H9 (cell line): ENCODE data around the gene RNASET2. TPM values are rescaled to one million over a fixed set of nuclear protein-coding genes. Genes with fewer than 3 reads are reported as not detected.
A peak's percentile ranks its signal among the peaks of the same experiment; 100 is the strongest.

Experiments used
- DNase-seq: peaks from one replicate; pipeline ENCODE4 v3.0.0-alpha.2; 2017
- H2AFZ ChIP-seq: one replicate; pipeline ENCODE4 v1.6.1; 2013; ENCODE audit warnings: mild to moderate bottlenecking, low read length, control low read depth, moderate library complexity
- H2AK5ac ChIP-seq: 2 replicates; pipeline ENCODE4 v1.6.1; 2013; ENCODE audit warnings: low read length, control low read depth, mixed read lengths; ENCODE audit not compliant: insufficient read length
- H2BK120ac ChIP-seq: one replicate; pipeline ENCODE4 v1.6.1; 2013; ENCODE audit warnings: low read depth, mild to moderate bottlenecking, low read length, control low read depth, inconsistent platforms; ENCODE audit not compliant: poor library complexity, severe bottlenecking
- H2BK12ac ChIP-seq: 2 replicates; pipeline ENCODE4 v1.6.1; 2013; ENCODE audit warnings: low read length, control low read depth, mixed read lengths, low read depth; ENCODE audit not compliant: insufficient read length
- H2BK15ac ChIP-seq: 2 replicates; pipeline ENCODE4 v1.6.1; 2013; ENCODE audit warnings: low read depth, low read length, control low read depth
- H2BK20ac ChIP-seq: one replicate; pipeline ENCODE4 v1.6.1; 2013; ENCODE audit warnings: low read depth, mild to moderate bottlenecking, low read length, control low read depth, inconsistent platforms; ENCODE audit not compliant: poor library complexity, severe bottlenecking
- H2BK5ac ChIP-seq: 2 replicates; pipeline ENCODE4 v1.6.1; 2013; ENCODE audit warnings: low read length, control low read depth, mixed read lengths; ENCODE audit not compliant: insufficient read length
- H3K14ac ChIP-seq: 2 replicates; pipeline ENCODE4 v1.6.1; 2013; ENCODE audit warnings: low read length, control low read depth; ENCODE audit not compliant: insufficient read depth
- H3K18ac ChIP-seq: 2 replicates; pipeline ENCODE4 v1.6.1; 2013; ENCODE audit warnings: low read depth, mild to moderate bottlenecking, mixed read lengths, low read length, control low read depth; ENCODE audit not compliant: insufficient read length
- H3K23ac ChIP-seq: 2 replicates; pipeline ENCODE4 v1.6.1; 2013; ENCODE audit warnings: low read length, control low read depth, mixed read lengths, low read depth; ENCODE audit not compliant: insufficient read length
- H3K23me2 ChIP-seq: 2 replicates; pipeline ENCODE4 v1.6.1; 2013; ENCODE audit warnings: low read depth, mild to moderate bottlenecking, mixed read lengths, low read length, control low read depth; ENCODE audit not compliant: insufficient read length, poor library complexity, severe bottlenecking
- H3K27ac ChIP-seq: 2 replicates; pipeline ENCODE4 v1.5.1; 2013; ENCODE audit warnings: low read length, control low read depth, mixed read lengths, low read depth; ENCODE audit not compliant: insufficient read length
- H3K27me3 ChIP-seq: 2 replicates; pipeline ENCODE4 v1.6.1; 2013; ENCODE audit warnings: low read length, control low read depth, inconsistent platforms; ENCODE audit not compliant: insufficient read depth
- H3K4ac ChIP-seq: 2 replicates; pipeline ENCODE4 v1.6.1; 2013; ENCODE audit warnings: low read depth, mild to moderate bottlenecking, control low read depth, inconsistent platforms, low read length, moderate library complexity
- H3K4me1 ChIP-seq: 2 replicates; pipeline ENCODE4 v1.6.1; 2013; ENCODE audit warnings: low read length, control low read depth, inconsistent platforms; ENCODE audit not compliant: insufficient read depth
- H3K4me2 ChIP-seq: 2 replicates; pipeline ENCODE4 v1.6.1; 2013; ENCODE audit warnings: low read length, control low read depth, mixed read lengths; ENCODE audit not compliant: insufficient read length, insufficient read depth
- H3K56ac ChIP-seq: 2 replicates; pipeline ENCODE4 v1.6.1; 2013; ENCODE audit warnings: low read depth, mild to moderate bottlenecking, mixed read lengths, low read length, control low read depth; ENCODE audit not compliant: insufficient read length
- H3K79me1 ChIP-seq: 2 replicates; pipeline ENCODE4 v1.6.1; 2013; ENCODE audit warnings: low read depth, mild to moderate bottlenecking, moderate library complexity, low read length, control low read depth, inconsistent platforms; ENCODE audit not compliant: insufficient read depth, poor library complexity, severe bottlenecking
- H3K79me2 ChIP-seq: 2 replicates; pipeline ENCODE4 v1.6.1; 2013; ENCODE audit warnings: low read length, control low read depth, inconsistent platforms; ENCODE audit not compliant: insufficient read depth
- H3K9ac ChIP-seq: 2 replicates; pipeline ENCODE4 v1.6.1; 2013; ENCODE audit warnings: low read length, control low read depth, mixed read lengths; ENCODE audit not compliant: insufficient read length; ENCODE audit errors: extremely low read depth
- H3K9me3 ChIP-seq: one replicate; pipeline ENCODE4 v1.6.1; 2013; ENCODE audit warnings: low read depth, low read length, inconsistent platforms; ENCODE audit not compliant: control insufficient read depth
- H3T11ph ChIP-seq: one replicate; pipeline ENCODE4 v1.6.1; 2013; ENCODE audit warnings: mild to moderate bottlenecking, low read length, control low read depth, inconsistent platforms
- H4K20me1 ChIP-seq: one replicate; pipeline ENCODE4 v1.6.1; 2013; ENCODE audit not compliant: control insufficient read depth, insufficient read length, insufficient read depth
- H4K5ac ChIP-seq: 2 replicates; pipeline ENCODE4 v1.6.1; 2013; ENCODE audit warnings: low read depth, mild to moderate bottlenecking, mixed read lengths, low read length, control low read depth; ENCODE audit not compliant: insufficient read length
- H4K8ac ChIP-seq: replicated peaks from 2 replicates; pipeline ENCODE4 v1.6.1; 2013; ENCODE audit warnings: low read length, control low read depth, mixed read lengths, low read depth; ENCODE audit not compliant: insufficient read length
- H4K91ac ChIP-seq: 2 replicates; pipeline ENCODE4 v1.6.1; 2013; ENCODE audit warnings: low read depth, mild to moderate bottlenecking, moderate library complexity, mixed read lengths, low read length, control low read depth; ENCODE audit not compliant: insufficient read length
- H3K27ac Mint-ChIP-seq, 3 experiments: 2 replicates in 2 of 3; 3 replicates in 1 of 3; pipeline ENCODE4 v1.8.0; 2020 to 2021; ENCODE audit warnings: mixed read lengths in 3 of 3, mild to moderate bottlenecking in 1 of 3, moderate library complexity in 1 of 3
- H3K27me3 Mint-ChIP-seq: 2 replicates; pipeline ENCODE4 v1.8.0; 2021; ENCODE audit warnings: low read depth, mild to moderate bottlenecking, moderate library complexity, mixed read lengths
- H3K36me3 Mint-ChIP-seq, 3 experiments: 2 replicates in 2 of 3; 3 replicates in 1 of 3; pipeline ENCODE4 v1.8.0; 2020 to 2021; ENCODE audit warnings: low read depth in 3 of 3, mixed read lengths in 3 of 3; ENCODE audit not compliant: insufficient read depth in 1 of 3
- H3K4me1 Mint-ChIP-seq, 2 experiments: 2 replicates each; pipeline ENCODE4 v1.8.0; 2020; ENCODE audit warnings: mixed read lengths in 2 of 2
- H3K4me3 Mint-ChIP-seq, 2 experiments: 2 replicates in 1 of 2; 3 replicates in 1 of 2; pipeline ENCODE4 v1.8.0; 2020 to 2021; ENCODE audit warnings: mild to moderate bottlenecking in 2 of 2, mixed read lengths in 2 of 2, moderate library complexity in 1 of 2
- H3K9me3 Mint-ChIP-seq, 2 experiments: 2 replicates in 1 of 2; 3 replicates in 1 of 2; pipeline ENCODE4 v1.8.0; 2020; ENCODE audit warnings: mild to moderate bottlenecking in 2 of 2, mixed read lengths in 2 of 2, moderate library complexity in 1 of 2
- CTCF ChIP-seq: fragments of 200-600 bp; sonication (generic); conservative IDR thresholded peaks from 3 replicates; pipeline ENCODE4 v1.8.0; 2021; ENCODE audit warnings: antibody characterized with exemption, mild to moderate bottlenecking
- WGBS: extraction: QIAGEN DNeasy Blood & Tissue Kit; methylation state at CpG from one replicate; pipeline ENCODE4 v1.1.7; 2013; ENCODE audit warnings: missing lambda C conversion rate, low lambda C conversion rate, mixed read lengths; ENCODE audit not compliant: insufficient read length; ENCODE audit errors: extremely low coverage; 5-methylcytosine and 5-hydroxymethylcytosine counted together
- total RNA-seq: library from RNA; stranded (reverse); gene quantifications from 2 replicates; pipeline ENCODE4 v1.2.1, GENCODE V29; 2021

The RNASET2 gene
- total RNA-seq, 1 experiment from 2014 or later, result 28.2 TPM

- no peaks in the 10 kb centered on the region for H3K79me1 ChIP-seq
- no peaks in the 10 kb centered on the region for H3K23me2 ChIP-seq
- H4K5ac ChIP-seq, result no peak overlapping the region
- H3T11ph ChIP-seq, result no peak overlapping the region
- H3K9me3 ChIP-seq, result no peaks in the 10 kb centered on the region
- H3K4ac ChIP-seq, result no peak overlapping the region
- no peaks in the 10 kb centered on the region for H3K79me2 ChIP-seq
- TF ChIP-seq CTCF, result no peak
- no peak overlapping the region for H3K27ac ChIP-seq
- no peak overlapping the region for H3K9ac ChIP-seq
- DNase-seq, result no peak
- Mint-ChIP-seq H3K27me3 (peaks cover 2% of the 10 kb centered on the region), H3K9me3 (no peaks in the 10 kb centered on the region; a peak in 1 of 5 replicates), H3K36me3 (no peaks in the 10 kb centered on the region; a peak in 1 of 7 replicates), H3K27ac (peak overlapping the region in 1 of 3 experiments; percentile 53; a peak in 2 of 7 replicates), H3K4me3 (no peak overlapping the region), H3K4me1 (no peaks in the 10 kb centered on the region)
- no peak overlapping the region for H2BK120ac ChIP-seq
- no peak overlapping the region for H2AFZ ChIP-seq
- no peaks in the 10 kb centered on the region for H4K20me1 ChIP-seq
- no peak overlapping the region for H2BK15ac ChIP-seq
- H3K18ac ChIP-seq, result no peak overlapping the region
- no peak overlapping the region for H2BK20ac ChIP-seq
- no peaks in the 10 kb centered on the region for H3K4me1 ChIP-seq
- no peak overlapping the region for H2AK5ac ChIP-seq
- no peak overlapping the region for H3K4me2 ChIP-seq
- H4K8ac ChIP-seq, result no peak overlapping the region
- no peak overlapping the region for H2BK12ac ChIP-seq
- H3K23ac ChIP-seq, result no peak overlapping the region
- H4K91ac ChIP-seq, result no peak overlapping the region
- no peak overlapping the region for H3K56ac ChIP-seq
- no peaks in the 10 kb centered on the region for H3K27me3 ChIP-seq
- no CpG with 5 or more reads among the region's 12 CpGs for WGBS
- no peak overlapping the region; the same call in 1 of the 2 replicates for H3K14ac ChIP-seq
- no peak overlapping the region for H2BK5ac ChIP-seq
These were observed 29.6 kb downstream of the RNASET2 start for GRCh38 chr6:166926748-166927147.
